Effector CD8-positive, alpha-beta T cell (primary cell): ENCODE data around the gene ASB1.
"Not testable (repeated sequence)": the region's sequence is repeated elsewhere in the genome, so short reads cannot be mapped to it uniquely, and the experiment has no call there.

Experiments used
- DNase-seq: peaks from one replicate; lab custom pipeline; 2025; lab: John Stamatoyannopoulos, UW

ASB1 gene

GRCh38 chr2:238404406-238405216, 22.1 kb upstream of the ASB1 start:
- DNase-seq: no peak

GRCh38 chr2:238405217-238405555, 21.5 kb upstream of the ASB1 start:
- not testable (repeated sequence) for DNase-seq

- DNase-seq: no peak
Observed at GRCh38 chr2:238406221-238406997, 20.3 kb upstream of the ASB1 start.

- DNase-seq: no peak
Observed at GRCh38 chr2:238406998-238407285, 19.8 kb upstream of the ASB1 start.

GRCh38 chr2:238407566-238407965, 19.2 kb upstream of the ASB1 start:
- DNase-seq: no peak

GRCh38 chr2:238408615-238409340, 17.9 kb upstream of the ASB1 start:
- DNase-seq: no peak

DNA sequence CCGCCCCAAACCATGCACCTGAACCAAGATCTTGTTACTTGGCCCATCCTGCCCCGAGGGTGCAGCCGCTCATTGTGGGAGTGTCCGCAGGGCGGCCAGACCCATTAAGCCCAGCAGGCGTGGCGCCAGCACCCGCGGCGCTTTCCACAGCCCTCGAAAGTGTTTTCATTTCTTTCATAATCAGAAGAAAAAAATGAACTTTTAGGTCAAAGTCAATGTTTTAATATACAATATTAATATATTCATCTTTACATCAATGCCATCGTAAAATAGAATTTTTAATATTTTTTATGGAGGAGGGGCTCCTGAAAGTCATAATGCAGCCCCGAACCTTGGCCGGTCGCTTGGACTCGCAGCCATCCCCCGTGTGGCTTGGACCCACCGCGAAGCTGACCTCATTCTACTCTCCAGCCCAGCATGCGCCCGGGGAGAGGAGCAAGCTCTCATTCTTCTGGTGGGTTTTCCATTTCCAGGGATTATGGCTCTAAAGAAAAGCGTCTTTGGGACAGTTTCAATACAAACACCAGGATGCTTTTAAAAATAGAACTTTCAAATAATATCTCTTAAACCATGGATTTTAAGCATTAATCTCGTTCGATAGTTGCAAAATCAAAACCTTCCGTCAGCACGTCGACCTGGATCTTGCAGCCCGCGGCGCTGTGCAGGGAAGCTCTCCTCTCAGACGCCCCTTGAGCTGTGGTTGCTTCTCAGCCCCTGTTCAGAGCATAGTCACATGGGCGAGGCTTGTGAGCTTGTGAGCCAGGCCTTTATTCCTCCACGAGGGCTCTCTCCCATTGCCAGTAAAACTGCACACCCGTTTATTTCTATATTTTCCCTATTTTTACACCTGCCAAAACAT, 17.2 kb upstream of the ASB1 start:
- no peak for DNase-seq

- DNase-seq: no peak
Observed at GRCh38 chr2:238412067-238412767, 14.5 kb upstream of the ASB1 start.

DNA sequence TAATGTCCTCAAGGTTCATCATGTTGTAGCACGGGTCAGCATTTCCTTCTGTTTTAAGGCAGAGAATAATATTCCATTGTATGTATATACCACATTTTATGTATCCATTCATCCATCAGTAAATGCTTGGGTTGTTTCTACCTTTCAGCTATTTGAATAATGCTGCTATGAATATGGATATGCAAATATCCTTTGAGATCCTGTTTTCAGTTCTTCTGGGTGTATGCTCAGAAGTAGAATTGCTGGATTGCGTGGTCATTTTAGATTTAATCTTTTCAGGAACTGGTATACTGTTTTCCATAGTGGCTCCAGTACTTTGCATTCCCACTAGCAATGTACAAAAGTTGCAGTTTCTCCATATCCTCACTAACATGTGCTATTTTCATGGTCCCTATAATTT, 13.4 kb upstream of the ASB1 start:
- no peak for DNase-seq

DNA sequence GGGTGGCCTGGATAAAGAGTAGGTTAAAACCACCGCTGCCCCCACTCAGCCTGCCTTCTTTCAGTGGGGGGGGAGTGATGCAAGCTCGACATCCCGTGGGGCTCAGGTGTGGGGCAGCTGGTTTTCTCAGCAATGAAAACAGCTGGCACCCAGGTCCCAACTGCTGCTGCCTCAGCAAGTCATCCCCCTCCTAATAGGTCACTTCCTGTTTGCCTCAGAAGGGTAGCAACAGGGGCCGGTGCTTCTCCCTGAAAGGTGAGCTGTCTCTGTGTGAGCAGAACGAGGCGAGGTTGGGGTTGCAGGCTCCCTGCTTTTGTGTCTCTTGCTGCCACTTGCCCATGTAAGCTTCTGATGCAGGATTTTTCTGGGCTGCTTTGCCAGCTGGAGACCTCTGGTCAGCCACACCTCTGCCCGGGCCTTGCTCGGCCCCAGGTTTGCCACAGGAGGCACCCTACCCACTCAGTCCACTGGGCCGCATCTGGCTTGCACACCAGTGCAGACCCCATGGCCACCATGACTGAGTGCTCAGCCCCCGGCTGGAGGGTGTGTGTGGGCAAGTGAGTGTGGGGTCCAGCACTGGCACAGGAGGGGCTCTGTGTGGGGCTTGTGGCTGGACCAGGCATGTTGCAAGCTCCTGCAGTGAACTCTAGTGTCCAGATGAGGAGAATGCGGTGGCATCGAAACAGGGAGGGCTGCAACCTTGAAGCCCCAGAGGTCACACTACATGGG, 11.5 kb upstream of the ASB1 start:
- no peak for DNase-seq

DNA sequence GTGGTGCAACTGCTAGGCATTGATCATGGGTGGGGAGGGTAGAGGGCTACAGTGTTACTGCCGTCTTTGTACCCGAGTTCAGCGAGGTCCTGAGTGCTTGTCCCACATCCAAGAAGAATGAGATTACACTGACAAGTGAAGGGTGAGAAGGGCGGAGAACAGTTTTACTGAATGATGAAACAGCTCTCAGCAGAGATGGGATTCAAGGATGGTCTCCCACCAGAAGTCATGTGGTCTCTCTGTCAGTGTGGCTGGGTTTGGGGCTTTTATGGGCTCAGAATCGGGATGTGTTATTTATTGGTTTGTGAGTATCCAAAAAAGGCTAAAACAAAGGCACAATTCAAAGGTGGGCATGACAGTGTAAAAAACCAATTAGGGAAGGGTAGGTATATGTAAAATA, 10.8 kb upstream of the ASB1 start:
- no peak for DNase-seq

- no peak for DNase-seq
Observed at GRCh38 chr2:238418196-238418998, 8.3 kb upstream of the ASB1 start.

DNA sequence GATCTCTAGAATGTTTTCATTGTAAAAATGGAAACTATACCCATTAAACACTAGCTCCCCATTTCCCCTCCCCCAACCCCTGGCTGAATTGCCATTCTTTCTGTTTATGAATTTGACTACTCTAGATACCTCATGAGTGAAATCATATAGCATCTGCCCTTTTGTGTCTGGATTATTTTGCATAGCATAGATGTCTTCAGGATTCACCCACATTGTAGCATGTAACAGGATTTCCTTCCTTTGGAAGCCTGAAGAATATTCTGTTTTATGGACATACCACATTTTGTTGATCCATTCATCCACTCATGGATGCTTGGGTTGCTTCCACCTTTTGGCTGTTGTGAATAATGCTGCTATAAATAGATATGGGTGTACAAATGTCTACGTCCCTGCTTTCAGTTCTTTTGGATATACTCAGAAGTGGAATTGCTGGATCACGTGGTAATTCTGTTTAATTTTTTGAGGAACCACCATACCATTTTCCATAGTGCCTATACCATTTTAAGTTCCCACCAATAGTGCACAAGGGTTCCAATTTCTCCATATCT, 7.7 kb upstream of the ASB1 start:
- DNase-seq: no peak

- DNase-seq: no peak
Observed at GRCh38 chr2:238420442-238420841, 6.3 kb upstream of the ASB1 start.

GRCh38 chr2:238420878-238421694, 5.6 kb upstream of the ASB1 start:
- DNase-seq: no peak

DNA sequence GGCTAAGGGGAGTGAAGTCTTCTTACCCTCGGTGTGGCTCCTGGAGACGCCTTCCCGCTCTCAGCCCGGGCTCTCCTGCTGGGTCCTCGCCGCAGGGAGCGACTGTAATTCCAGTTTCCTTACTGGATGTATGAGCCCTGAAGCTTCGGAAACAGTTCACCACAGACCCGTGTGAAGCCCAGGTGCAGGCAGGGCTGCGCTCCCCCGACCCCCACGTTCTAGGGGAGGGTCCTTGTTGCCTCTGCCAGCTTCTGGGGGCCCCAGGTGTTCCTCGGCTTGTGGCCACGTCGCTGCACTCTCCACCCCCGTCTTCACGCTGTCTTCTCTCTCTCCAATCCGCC, 5.1 kb upstream of the ASB1 start:
- no peak for DNase-seq

DNA sequence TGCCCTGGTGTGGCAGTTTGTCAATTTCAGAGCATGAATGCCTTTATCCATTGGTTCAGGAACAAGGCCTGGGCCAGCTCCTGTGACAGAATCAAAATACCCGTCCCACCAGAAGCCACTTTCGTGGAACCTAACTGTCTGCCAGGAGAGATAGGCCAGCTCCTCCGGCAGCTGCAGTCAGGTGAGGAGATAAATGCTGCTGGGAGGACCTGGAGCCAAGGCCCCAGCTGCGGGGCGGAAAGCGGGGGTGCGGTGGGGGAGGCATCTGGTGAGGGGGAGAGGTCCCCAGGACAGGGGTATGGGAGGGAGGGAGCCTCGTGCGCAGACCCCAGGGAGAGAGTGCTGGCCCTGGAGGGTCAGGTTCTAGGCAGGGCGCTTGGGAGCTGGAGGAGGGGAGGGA, 4.4 kb upstream of the ASB1 start:
- no peak for DNase-seq

DNA sequence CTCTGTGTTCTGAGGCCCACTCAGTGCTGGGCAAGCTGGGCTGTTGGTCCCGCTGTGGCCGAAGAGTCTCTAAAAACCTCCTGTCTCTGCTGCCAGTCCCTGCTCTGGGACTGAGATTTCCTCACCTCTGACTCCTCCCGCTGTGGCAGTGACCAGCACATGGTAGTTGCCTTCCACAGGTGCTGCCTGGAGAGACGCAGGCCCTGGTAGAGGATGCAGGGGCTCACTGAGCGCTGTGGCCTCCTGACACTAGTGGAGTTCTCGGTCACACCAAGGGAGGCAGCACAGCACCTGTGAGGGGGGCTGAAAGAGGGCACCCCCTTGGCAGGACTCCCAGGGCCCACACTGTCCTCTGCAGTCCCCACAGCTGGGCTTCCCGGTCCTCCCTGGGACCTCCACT, 3.8 kb upstream of the ASB1 start:
- DNase-seq: no peak
